ENCODE measurements around the gene VEGFD.

- no peak for TF ChIP-seq ZFP3 (CRISPR knock-in tag; IDR thresholded peaks at IDR 0.05)
- no peak for TF ChIP-seq ESRRG (CRISPR knock-in tag; IDR thresholded peaks at IDR 0.05)
- no peak for TF ChIP-seq ISL1 (CRISPR knock-in tag; IDR thresholded peaks at IDR 0.05)
- TF ChIP-seq BACH2 (CRISPR knock-in tag; IDR thresholded peaks at IDR 0.05; ENCODE audit: borderline replicate concordance): no peak
- no peak for TF ChIP-seq TCF4 (CRISPR knock-in tag; IDR thresholded peaks at IDR 0.05; ENCODE audit: borderline replicate concordance)
- no peak for TF ChIP-seq GLIS3 (CRISPR knock-in tag; IDR thresholded peaks at IDR 0.05)
- no peak for TF ChIP-seq ZC3H10 (CRISPR knock-in tag; IDR thresholded peaks at IDR 0.05)
- TF ChIP-seq PPARA (CRISPR knock-in tag; IDR thresholded peaks at IDR 0.05; ENCODE audit: borderline replicate concordance): no peak
- TF ChIP-seq RARB (CRISPR knock-in tag; IDR thresholded peaks at IDR 0.05): no peak
- no peak for TF ChIP-seq CSRNP3 (CRISPR knock-in tag; IDR thresholded peaks at IDR 0.05)
- no peak for TF ChIP-seq CSDC2 (CRISPR knock-in tag; IDR thresholded peaks at IDR 0.05)
Measured at GRCh38 chrX:15334561-15334960, 49.7 kb downstream of the VEGFD start.

Data from SK-N-SH treated with all-trans-retinoic acid at 6 μM for 48 hours (cell line).